ENCODE measurements around the gene SRR.

Gene SRR

DNA sequence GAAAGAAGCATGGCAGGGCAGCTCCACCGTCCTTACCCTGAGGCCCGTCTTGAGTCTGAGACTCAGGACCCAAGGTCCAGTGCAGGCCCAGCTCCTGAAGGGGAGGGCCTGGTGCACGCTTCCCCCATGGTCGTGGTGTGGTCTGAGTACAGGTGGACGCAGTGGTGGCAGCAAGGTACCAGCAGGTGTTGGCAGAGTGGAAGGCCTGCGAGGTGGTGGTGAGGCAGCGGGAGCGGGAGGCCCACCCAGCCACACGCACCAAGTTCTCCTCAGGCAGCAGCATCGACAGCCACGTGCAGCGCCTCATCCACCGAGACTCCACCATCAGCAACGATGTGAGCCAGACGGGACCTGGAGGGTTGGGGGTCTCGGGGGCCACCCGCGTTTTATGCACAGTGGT is 69.4 kb downstream of the SRR start:
- FAIRE-seq: no peak

All from A204.1 (cell line).